Measurements from ENCODE around the gene TP53AIP1. TPM values are rescaled to one million over a fixed set of nuclear protein-coding genes. Genes with fewer than 3 reads are reported as not detected.

TP53AIP1 gene
- total and polyA plus RNA-seq, 3 experiments from 2014 or later, result not detected

- Mint-ChIP-seq H3K27ac (no peak overlapping the region), H3K36me3 (no peaks in the 10 kb centered on the region), H3K9me3 (no peaks in the 10 kb centered on the region), H3K4me1 (peaks cover 6 to 20% (median 9%) of the 10 kb centered on the region in 3 donors), H3K27me3 (peaks cover 40 to 61% of the 10 kb centered on the region in 2 donors), H3K4me3 (no peak overlapping the region)
- DNase-seq, result no peak
- Histone ChIP-seq H3K4me1 (ENCODE audit: insufficient read depth, low read length) (peaks cover 5% of the 10 kb centered on the region), H3K9me3 (ENCODE audit: low read length) (no peaks in the 10 kb centered on the region), H3K4me3 (ENCODE audit: low read length) (no peak overlapping the region), H3K36me3 (ENCODE audit: insufficient read depth, low read length) (no peaks in the 10 kb centered on the region), H3K27ac (ENCODE audit: low read depth, low read length) (no peak overlapping the region), H3K27me3 (ENCODE audit: insufficient read depth, low read length, poor library complexity, severe bottlenecking) (peaks cover 21% of the 10 kb centered on the region)
- ChIA-PET POLR2A (no interaction called here), CTCF (interaction anchor here (0.8 to 2.3 kb wide), 6 partner anchors 8 to 63 kb away, joined by 3 to 7 read pairs (median 4); no protein-coding TSS in a partner anchor)
Observed at GRCh38 chr11:128892866-128893565, 49.7 kb downstream of the TP53AIP1 start.

DNA sequence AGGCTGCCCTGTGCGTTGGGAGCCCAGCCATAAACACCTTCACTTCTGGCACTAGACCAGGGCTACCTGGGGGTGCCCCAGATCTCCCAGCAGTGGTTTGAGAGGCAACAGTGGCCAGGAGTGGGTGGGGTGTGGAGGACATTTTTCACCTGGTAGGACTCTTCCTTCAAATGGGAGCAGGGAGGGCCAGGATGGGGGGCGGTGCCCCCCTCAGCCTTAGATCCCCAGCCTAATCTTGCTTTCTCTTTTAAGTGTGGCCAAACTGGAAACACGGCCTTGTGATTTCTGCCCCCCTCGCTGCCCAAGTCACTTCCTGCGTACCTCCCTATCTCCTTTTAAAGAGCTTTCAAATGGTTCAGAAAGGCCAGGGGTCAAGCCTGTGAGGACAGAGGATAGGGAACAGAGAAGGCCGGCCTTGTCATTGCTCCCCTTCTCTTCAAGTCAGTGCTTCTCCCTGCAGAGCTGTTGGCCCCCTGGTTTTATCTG is 50.7 kb downstream of the TP53AIP1 start:
- CTCF ChIA-PET, result interaction anchor here (1.2 to 2.3 kb wide), 4 partner anchors 10 to 64 kb away, joined by 4 to 7 read pairs (median 4); no protein-coding TSS in a partner anchor
- Histone ChIP-seq H3K36me3 (ENCODE audit: insufficient read depth, low read length) (no peaks in the 10 kb centered on the region), H3K27ac (ENCODE audit: low read depth, low read length) (no peak overlapping the region), H3K4me3 (ENCODE audit: low read length) (no peak overlapping the region), H3K27me3 (ENCODE audit: insufficient read depth, low read length, poor library complexity, severe bottlenecking) (peaks cover 25% of the 10 kb centered on the region), H3K9me3 (ENCODE audit: low read length) (no peaks in the 10 kb centered on the region), H3K4me1 (ENCODE audit: insufficient read depth, low read length) (peaks cover 5% of the 10 kb centered on the region)
- no peak for DNase-seq
- POLR2A ChIA-PET, result interaction anchor here (0.5 to 0.6 kb wide), 2 partner anchors 16 to 204 kb away, joined by 3 read pairs; no protein-coding TSS in a partner anchor
- H3K36me3 Mint-ChIP-seq, result no peaks in the 10 kb centered on the region
- peaks cover 41 to 65% of the 10 kb centered on the region in 2 donors for H3K27me3 Mint-ChIP-seq
- H3K27ac Mint-ChIP-seq, result peak overlapping the region in 1 of 8 donors; percentile 39
- H3K4me1 Mint-ChIP-seq, result peaks cover 7 to 21% (median 11%) of the 10 kb centered on the region in 3 donors
- H3K4me3 Mint-ChIP-seq, result peak overlapping the region in 4 of 7 donors; percentile 15 to 77 (median 29)
- no peaks in the 10 kb centered on the region for H3K9me3 Mint-ChIP-seq

GRCh38 chr11:128890543-128891368 is 51.9 kb downstream of the TP53AIP1 start, which contains the start of gene KCNJ5:
KCNJ5 (plus strand) TSS chr11:128891356; CDS start chr11:128911274, 19,918 bp downstream.
- no peaks in the 10 kb centered on the region for H3K36me3 Mint-ChIP-seq
- Histone ChIP-seq H3K4me1 (ENCODE audit: insufficient read depth, low read length) (peaks cover 5% of the 10 kb centered on the region), H3K36me3 (ENCODE audit: insufficient read depth, low read length) (no peaks in the 10 kb centered on the region), H3K27me3 (ENCODE audit: insufficient read depth, low read length, poor library complexity, severe bottlenecking) (peaks cover 25% of the 10 kb centered on the region), H3K27ac (ENCODE audit: low read depth, low read length) (no peak within 1 kb of the TSS), H3K4me3 (ENCODE audit: low read length) (no peak within 1 kb of the TSS), H3K9me3 (ENCODE audit: low read length) (no peaks in the 10 kb centered on the region)
- H3K9me3 Mint-ChIP-seq, result no peaks in the 10 kb centered on the region
- H3K4me1 Mint-ChIP-seq, result peaks cover 13 to 28% (median 17%) of the 10 kb centered on the region in 3 donors
- DNase-seq, result no peak
- POLR2A ChIA-PET, result no interaction called here
- peak within 1 kb of the TSS in 6 of 7 donors; percentile 49 to 86 (median 82) for H3K4me3 Mint-ChIP-seq
- H3K27ac Mint-ChIP-seq, result peak within 1 kb of the TSS in 2 of 8 donors; percentile 24 to 39
- CTCF ChIA-PET, result interaction anchor here (0.9 to 1.3 kb wide), 2 partner anchors 14 to 66 kb away, joined by 4 read pairs; no protein-coding TSS in a partner anchor
- peaks cover 48 to 67% of the 10 kb centered on the region in 2 donors for H3K27me3 Mint-ChIP-seq

DNA sequence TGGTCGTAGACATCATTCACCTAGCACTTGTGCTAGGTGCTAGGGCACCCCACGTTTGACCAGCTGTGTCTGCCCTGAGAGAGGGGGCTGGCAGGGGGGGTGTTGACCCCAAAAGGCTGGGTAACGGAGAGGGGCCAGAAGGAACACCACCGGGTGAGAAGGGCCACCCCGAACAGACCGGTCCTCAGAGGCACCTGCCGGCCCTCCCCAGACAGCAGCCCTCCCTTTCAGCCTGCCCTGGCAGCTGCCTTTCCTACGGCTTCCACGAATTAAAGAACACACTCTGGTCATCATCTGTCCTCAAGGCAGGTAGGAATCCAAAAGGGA is 52.5 kb downstream of the TP53AIP1 start:
- peaks cover 25% of the 10 kb centered on the region for H3K27me3 ChIP-seq (ENCODE audit: insufficient read depth, low read length, poor library complexity, severe bottlenecking)
- H3K27ac ChIP-seq (ENCODE audit: low read depth, low read length), result no peak overlapping the region
- POLR2A ChIA-PET, result no interaction called here
- no peaks in the 10 kb centered on the region for H3K9me3 Mint-ChIP-seq
- no peaks in the 10 kb centered on the region for H3K36me3 ChIP-seq (ENCODE audit: insufficient read depth, low read length)
- H3K27me3 Mint-ChIP-seq, result peaks cover 48 to 71% of the 10 kb centered on the region in 2 donors
- no peaks in the 10 kb centered on the region for H3K9me3 ChIP-seq (ENCODE audit: low read length)
- DNase-seq, result no peak
- no peak overlapping the region for H3K27ac Mint-ChIP-seq
- peaks cover 5% of the 10 kb centered on the region for H3K4me1 ChIP-seq (ENCODE audit: insufficient read depth, low read length)
- H3K4me3 ChIP-seq (ENCODE audit: low read length), result no peak overlapping the region
- CTCF ChIA-PET, result interaction anchor here (0.9 to 1.3 kb wide), 2 partner anchors 15 to 67 kb away, joined by 4 read pairs; no protein-coding TSS in a partner anchor
- H3K4me3 Mint-ChIP-seq, result peak overlapping the region in 2 of 7 donors; percentile 22 to 86
- H3K4me1 Mint-ChIP-seq, result peaks cover 13 to 28% (median 17%) of the 10 kb centered on the region in 3 donors
- no peaks in the 10 kb centered on the region for H3K36me3 Mint-ChIP-seq

DNA sequence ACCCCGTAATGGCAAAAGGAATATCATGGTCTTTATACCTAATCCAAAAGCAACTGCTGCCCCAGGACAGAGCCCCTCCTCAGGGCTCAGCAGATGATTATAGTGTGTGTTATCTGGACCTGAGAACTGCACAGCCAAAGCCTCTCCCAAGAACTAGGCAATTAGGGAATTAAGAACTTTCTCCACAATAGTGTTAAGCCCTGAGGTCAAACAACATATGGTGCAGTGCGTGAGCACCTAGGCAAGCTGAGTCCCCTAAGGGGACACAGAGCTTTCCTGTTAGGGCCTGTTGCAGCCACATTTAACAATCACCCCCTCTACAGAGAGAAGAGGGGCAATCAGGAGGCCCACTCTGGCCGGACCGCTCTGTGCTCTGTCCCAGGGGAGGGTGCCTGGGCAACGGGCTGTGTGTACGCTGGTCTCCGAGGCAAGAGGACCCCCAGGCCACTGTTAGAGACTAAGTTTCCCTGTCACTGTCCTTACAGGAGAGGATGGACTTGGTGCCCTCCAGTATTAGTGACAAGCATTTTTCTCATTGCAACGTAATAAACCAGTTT is 52.9 kb downstream of the TP53AIP1 start:
- Mint-ChIP-seq H3K27ac (no peak overlapping the region), H3K36me3 (no peaks in the 10 kb centered on the region), H3K4me1 (peaks cover 13 to 28% (median 17%) of the 10 kb centered on the region in 3 donors), H3K27me3 (peaks cover 49 to 71% of the 10 kb centered on the region in 2 donors), H3K9me3 (no peaks in the 10 kb centered on the region), H3K4me3 (peak overlapping the region in 3 of 7 donors; percentile 22 to 86 (median 28))
- CTCF ChIA-PET, result interaction anchor here (0.9 to 1.3 kb wide), 2 partner anchors 15 to 67 kb away, joined by 4 read pairs; no protein-coding TSS in a partner anchor
- H3K27me3 ChIP-seq (ENCODE audit: insufficient read depth, low read length, poor library complexity, severe bottlenecking), result peaks cover 25% of the 10 kb centered on the region
- DNase-seq, result no peak
- H3K27ac ChIP-seq (ENCODE audit: low read depth, low read length), result no peak overlapping the region
- H3K9me3 ChIP-seq (ENCODE audit: low read length), result no peaks in the 10 kb centered on the region
- no peak overlapping the region for H3K4me3 ChIP-seq (ENCODE audit: low read length)
- no peaks in the 10 kb centered on the region for H3K36me3 ChIP-seq (ENCODE audit: insufficient read depth, low read length)
- POLR2A ChIA-PET, result no interaction called here
- peaks cover 5% of the 10 kb centered on the region for H3K4me1 ChIP-seq (ENCODE audit: insufficient read depth, low read length)

DNA sequence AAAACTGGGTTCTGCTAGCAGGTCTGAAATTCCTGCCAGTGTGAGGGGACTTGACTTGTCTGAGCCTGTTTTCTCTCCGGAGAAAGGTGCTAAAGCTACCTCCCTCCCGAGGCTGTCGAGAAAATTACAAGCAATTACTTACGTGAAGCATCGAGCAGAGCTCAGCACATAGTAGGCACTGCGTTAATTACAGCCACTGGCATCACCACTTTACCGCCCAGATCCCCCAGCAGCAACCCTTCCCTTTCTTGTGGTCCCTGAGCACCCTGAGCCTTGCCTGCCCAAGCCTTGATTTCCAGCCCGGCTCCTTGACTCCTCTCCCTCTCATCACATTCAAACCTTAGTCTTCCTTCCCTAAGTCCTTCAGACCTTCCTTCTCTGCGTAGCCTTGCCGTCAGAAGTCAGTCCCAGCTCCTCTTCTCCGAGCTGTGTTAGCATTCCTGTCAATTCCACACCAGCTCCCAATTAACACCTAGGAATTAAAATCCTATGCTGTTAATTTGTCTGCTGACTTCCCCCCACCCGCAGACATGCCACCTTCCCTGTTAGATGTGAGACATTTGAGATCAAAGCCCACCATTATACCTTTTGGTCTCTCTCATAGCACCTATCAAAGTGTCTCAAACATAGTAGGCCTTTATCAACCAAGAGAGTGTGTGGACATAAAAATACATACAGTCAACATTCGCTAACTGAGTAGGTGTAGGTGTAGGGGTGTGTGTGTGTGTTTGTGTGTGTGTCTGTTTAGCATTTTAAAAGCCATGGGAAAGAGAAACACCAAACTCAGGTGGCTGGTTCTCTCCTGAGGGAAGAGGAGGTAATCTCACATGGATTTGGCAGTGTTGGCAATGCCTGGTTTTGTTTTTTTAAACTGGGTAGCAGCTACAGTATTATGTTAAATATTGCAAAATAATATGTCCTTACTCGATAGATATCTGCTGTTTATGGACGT is 54.4 kb downstream of the TP53AIP1 start:
- Mint-ChIP-seq H3K4me3 (no peak overlapping the region), H3K27me3 (peaks cover 46 to 69% of the 10 kb centered on the region in 2 donors), H3K4me1 (peaks cover 13 to 28% (median 17%) of the 10 kb centered on the region in 3 donors), H3K36me3 (no peaks in the 10 kb centered on the region), H3K27ac (no peak overlapping the region), H3K9me3 (no peaks in the 10 kb centered on the region)
- Histone ChIP-seq H3K9me3 (ENCODE audit: low read length) (no peaks in the 10 kb centered on the region), H3K27me3 (ENCODE audit: insufficient read depth, low read length, poor library complexity, severe bottlenecking) (peaks cover 25% of the 10 kb centered on the region), H3K27ac (ENCODE audit: low read depth, low read length) (no peak overlapping the region), H3K4me3 (ENCODE audit: low read length) (no peak overlapping the region), H3K4me1 (ENCODE audit: insufficient read depth, low read length) (peaks cover 5% of the 10 kb centered on the region), H3K36me3 (ENCODE audit: insufficient read depth, low read length) (no peaks in the 10 kb centered on the region)
- ChIA-PET CTCF (no interaction called here), POLR2A (interaction anchor here (0.7 kb wide), 1 partner anchor 20 kb away, joined by 4 read pairs; no protein-coding TSS in a partner anchor)
- DNase-seq, result no peak
